Right ventricle myocardium superior (tissue), 1 donor: Measurements from ENCODE around the gene NUP107. TPM values are rescaled to one million over a fixed set of nuclear protein-coding genes. Genes with fewer than 3 reads are reported as not detected.
"Not testable (repeated sequence)": the region's sequence is repeated elsewhere in the genome, so short reads cannot be mapped to it uniquely, and the experiment has no call there.

ENCODE experiments used
- ATAC-seq: fragments of 200-7000 bp; cut with Tn5 transposase; one replicate; pipeline ENCODE4 v1.9.1; 2020; ENCODE audit warnings: mild to moderate bottlenecking; ENCODE audit not compliant: poor library complexity
- DNase-seq: peaks from one replicate; pipeline ENCODE4 v3.0.0-alpha.2; 2020
- intact Hi-C: fragments of 100-400 bp; cut with DNase I; formaldehyde crosslinking; loops from one replicate; pipeline ENCODE4 v1.11.2; 2022
- long read RNA-seq: library from polyadenylated mRNA; unstranded; transcript quantifications from one replicate; pipeline ENCODE4 v2.0.0, GENCODE V29; 2021
- total RNA-seq: library from RNA; stranded (reverse); fragmentation: NEBNext Ultra II Directional; extraction: Animal tissue kit (Norgen Biotek cat#: 25700); gene quantifications from one replicate; pipeline ENCODE4 v1.2.1, GENCODE V29; 2021
- donor health status: DM: no; HTN: yes; CAD: no; lungs with severe emphysema.

Gene NUP107
- total RNA-seq: 15.7 TPM
- long read RNA-seq, full-length matches to known transcripts: 29 of 33 reads
- long read RNA-seq, partial matches to known transcripts: 1 of 33 reads
- long read RNA-seq, other reads (novel, unspliced or antisense): 3 of 33 reads

DNA sequence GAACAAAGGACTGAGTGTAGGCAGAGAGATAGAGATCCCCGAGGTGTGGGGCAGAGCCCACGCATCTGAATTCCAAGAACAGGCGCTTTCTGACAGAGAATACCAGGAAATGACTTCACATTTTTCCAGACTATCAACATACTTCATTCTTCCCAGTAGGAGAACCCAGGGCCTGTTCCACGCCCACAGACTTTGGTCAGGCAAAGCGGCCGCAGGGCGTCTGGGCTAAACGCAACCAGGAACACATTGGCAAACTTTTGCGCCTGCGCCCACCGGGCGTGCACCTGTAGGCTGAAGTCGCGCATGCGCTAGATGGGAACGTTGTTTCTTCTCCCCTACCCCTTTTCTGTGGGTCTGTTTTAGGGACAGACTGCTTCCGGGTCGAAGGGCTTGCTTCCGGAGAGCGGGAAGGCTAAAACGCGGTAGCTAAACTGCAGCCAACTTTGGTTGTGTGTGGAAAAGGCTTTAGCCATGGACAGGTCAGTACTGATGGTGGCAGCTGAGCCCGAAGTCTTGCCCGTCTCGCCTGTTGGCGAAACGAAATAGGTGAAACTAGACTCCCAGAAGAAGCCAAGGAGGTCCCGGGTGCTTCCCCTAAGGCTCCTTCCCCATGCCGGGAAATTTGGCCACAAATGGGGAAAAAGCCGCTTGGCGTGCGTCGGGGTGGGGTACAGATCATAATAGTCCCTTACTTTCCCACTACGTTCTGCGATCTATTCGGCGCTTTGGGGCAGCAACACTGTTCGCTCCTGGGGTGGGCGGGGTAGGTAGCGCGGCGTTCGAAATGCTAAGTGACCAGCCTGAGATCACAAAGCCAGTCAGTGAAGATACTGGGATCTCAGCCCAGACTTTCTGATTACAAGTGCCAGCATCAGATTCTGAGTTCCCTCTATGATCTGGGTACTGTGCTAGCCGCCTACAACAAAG is at the start of gene NUP107:
TSS of gene NUP107 (plus strand) at position 384 of the 927 bp plus-strand sequence. CDS start at position 472, 88 bp downstream.
- peak; percentile 99 for ATAC-seq
- intact Hi-C loops: loop anchor here (5.0 to 10.0 kb wide), 2 partner anchors 330 to 462 kb away; partner anchors contain the start of gene IL26
- peak; percentile 100 for DNase-seq

DNA sequence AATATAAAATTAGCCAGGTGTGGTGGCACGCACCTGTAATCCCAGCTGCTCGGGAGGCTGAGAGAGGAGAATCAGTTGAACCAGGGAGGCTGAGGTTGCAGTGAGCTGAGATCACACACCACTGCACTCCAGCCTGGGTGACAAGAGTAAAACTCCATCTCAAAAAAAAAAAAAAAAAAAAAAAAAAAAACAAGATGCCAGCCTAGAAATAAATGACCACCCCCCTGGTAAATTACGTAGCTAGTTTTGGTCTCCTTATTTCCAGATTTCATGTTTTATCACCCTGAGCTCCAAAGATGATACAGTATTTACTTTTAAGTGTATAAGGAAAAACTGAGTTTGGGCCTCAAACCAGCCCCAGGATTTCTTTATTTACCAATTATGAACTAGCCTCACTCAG is 49.3 kb upstream of the NUP107 start:
- intact Hi-C loops, ATAC-seq, DNase-seq: not testable (repeated sequence)

DNA sequence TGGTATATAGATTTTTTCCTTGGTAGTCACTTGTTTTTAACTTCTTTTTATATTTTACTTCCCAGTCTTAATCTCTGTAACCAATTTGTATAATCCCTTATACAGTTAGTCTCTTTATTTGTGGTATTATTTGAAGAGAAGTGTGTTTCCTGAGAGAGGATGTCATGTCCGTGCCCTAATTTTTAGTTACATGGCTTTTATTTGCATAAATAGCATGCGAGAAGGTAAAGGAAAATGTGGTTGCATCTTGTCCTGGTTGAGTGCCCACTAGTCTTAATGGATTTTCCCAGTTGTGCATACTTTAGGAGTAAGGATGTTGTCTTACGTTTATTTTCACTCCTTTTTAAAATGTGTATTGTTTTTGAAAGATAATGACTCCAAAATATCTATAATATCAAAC is 48.6 kb upstream of the NUP107 start:
- intact Hi-C loops: no loop called here

DNA sequence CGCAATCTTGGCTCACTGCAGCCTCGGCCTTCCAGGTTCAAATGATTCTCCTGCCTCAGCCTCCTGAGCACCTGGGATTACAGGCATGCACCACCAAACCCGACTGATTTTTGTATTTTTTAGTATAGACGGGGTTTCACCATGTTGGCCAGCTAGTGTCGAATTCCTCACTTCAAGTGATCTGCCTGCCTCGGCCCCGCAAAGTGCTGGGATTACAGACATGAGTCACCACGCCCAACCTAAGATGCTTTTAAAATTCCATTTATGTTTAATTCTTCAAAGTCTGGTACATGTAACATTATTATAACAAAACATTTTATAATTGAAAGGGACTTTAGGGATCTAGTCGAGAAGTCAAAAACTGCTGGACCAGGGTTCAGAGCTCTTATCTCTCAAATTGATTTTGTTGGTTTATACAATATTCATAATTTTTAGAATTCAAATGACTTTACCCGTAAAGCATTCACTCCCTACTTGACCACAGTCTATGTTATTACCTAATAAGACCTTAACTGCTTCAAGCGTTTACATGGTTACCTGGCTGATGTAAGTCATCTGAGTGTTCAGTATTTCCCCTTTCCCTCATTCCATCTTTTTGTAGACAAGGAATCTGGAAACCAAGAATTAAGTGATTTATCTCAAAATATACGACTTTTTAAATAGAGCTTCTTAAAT is 47.9 kb upstream of the NUP107 start:
- ATAC-seq: no peak
- intact Hi-C loops: no loop called here
- no peak for DNase-seq

More for the DNA sequence above, 48.6 kb upstream of the NUP107 start:
- no peak for ATAC-seq
- no peak for DNase-seq

DNA sequence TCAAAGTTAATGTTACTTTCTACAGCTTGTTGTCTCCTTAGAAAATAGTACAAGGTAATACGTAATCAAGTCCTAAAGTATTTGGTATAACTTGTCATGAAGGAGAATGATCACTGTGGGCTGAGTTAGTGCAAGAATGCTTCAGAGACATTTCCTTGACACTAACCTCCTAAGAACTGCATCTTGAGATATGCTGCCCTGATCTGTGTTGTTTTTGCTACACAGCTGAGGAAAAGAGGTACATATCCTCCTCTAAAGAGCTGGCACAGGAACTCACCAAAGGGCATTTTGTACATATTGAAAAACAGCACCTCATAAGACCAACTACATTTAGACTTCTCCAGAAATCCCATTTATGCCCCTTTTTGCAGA is 47.4 kb upstream of the NUP107 start:
- ATAC-seq: no peak
- DNase-seq: no peak
- intact Hi-C loops: no loop called here

DNA sequence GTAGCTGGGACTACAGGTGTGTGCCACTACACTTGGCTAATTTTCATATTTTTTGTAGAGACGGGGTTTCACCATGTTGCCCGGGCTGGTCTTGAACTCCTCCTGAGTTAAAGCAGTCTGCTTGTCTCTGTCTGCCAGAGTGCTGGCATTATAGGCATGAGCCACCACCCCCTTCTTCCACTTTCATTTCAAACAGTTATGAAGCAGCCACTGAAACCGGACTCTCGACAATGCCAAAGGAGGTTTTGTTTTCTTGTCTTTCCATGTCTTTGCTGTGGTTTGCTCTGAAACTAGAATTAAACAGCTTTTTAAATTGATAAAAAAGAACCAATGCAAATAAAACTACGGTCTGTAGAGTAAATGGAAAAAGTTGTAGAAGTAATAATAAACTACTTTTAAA is 45.6 kb upstream of the NUP107 start:
- intact Hi-C loops: no loop called here
- ATAC-seq (no peak), DNase-seq (no peak)

DNA sequence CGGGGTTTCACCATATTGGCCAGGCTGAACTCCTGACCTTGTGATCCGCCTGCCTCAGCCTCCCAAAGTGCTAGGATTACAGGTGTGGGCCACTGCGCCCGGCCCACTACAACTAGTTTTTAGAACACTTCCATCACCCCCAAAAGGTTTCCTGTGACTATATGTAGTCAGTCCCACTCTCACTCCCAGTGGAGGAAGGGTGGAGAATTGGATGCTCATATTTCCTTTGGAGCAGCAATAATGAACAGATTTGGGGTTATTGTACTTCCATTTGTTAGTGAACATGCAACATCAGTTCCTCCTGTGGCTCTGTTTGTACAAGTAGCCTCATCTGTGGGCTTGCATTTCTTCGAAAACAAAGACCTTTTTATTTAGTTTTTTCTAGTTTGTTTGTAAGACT is 40.3 kb upstream of the NUP107 start:
- ATAC-seq: no peak
- intact Hi-C loops: no loop called here
- DNase-seq: no peak

DNA sequence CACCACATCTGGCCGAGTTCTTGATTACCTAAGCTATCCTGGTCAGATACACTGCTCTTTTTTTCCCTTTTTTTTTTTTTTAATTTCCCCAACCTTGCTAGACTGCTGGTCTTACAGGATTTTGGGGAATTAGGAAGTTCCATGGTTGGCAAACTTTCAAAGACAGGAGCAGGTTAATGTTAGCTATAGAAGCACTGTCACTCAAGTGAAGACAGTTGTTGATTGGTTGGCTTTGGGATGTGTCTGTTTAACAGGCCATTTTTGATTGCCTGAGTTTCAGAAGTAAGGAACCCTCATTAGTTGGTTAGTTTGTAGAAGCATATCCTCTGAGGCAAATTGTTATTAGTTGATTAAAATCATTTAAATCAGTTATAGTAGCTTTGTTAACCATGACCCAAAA is 39.3 kb upstream of the NUP107 start:
- no peak for DNase-seq
- intact Hi-C loops: no loop called here

DNA sequence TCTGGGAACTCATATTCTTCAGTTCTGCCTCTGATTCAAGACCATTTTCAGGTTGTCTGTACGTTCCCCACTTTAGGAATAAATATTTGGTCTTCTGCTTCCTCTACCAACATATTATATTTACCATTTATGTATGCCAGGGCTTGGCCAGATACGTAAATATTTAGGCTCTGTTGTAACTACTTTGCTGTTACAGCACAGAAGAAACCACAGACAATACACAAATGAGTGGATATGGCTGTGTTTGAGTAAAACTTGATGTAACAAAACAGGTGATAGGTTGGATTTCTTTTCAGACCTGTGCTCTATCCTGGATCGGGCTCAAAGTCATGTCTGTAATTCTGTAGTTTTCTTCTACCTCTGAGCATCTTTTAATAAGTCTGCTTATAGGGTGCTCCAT is 38.6 kb upstream of the NUP107 start:
- intact Hi-C loops: no loop called here
- ATAC-seq (no peak), DNase-seq (no peak)

More for the DNA sequence above, 39.3 kb upstream of the NUP107 start:
- no peak for ATAC-seq

DNA sequence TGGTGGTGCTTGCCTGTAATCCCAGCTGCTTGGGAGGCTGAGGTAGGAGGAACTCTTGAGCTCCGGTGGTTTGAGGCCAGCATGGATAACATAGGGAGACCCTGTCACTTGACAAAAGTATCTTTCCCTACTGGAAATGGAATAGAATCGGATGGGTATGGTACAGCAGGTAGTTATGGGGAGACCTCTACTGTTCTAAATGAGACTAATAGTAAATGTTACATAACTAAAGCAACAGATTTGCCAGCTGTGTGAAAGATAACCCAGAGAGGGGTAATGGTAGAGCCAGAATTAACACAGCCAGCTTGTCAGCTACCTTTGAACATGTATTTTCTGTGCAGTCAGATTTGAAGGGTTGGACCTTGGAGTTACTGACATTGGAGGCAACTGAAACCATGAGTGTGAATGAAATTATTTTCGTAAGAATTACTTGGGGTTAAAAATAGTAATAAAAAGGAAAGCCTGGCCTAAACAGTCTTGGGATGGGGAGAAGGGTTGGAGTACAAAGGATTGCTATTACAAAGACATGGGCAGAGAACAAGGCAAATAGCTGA is 21.7 kb upstream of the NUP107 start:
- peak; percentile 94 for ATAC-seq
- no peak for DNase-seq
- intact Hi-C loops: no loop called here

DNA sequence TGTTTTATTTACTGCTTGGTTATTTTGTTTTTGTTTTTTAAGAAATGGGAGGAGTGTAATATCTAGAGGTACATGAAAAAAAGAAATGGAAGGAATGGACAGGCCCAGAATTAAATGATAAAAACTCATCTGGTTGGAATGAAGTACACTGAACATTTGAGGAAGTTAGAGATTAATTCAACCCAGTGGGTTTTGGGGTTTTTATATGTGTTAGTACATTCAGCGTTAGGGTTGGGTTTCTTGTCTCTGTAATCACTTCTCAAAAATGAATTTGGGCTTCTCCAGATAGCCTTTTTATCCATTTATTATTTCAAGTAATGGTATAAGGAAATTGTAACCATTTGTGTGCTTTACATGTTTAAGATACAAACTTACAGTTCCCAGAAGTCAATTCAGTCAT is 19.5 kb upstream of the NUP107 start:
- intact Hi-C loops: no loop called here
- DNase-seq (no peak), ATAC-seq (no peak)

DNA sequence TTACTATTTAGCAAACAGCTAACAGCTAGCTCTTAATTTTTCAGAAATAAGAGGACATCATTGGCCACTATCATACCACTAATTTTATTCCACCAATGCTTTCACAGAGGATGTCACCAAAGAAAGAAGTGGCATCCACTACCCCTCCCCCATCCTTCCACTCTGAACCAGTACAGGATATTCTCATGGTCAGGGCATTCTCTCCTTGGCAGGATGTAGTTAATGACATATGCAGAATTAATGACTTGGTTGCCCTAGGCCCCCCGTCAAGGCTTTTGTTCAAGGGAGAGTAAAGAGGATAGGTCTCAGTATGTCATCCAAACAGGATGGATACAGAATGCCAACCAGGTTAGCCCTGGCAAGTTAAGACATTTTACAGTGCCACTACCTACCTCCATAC is 18.9 kb upstream of the NUP107 start:
- ATAC-seq: no peak
- intact Hi-C loops: no loop called here

DNA sequence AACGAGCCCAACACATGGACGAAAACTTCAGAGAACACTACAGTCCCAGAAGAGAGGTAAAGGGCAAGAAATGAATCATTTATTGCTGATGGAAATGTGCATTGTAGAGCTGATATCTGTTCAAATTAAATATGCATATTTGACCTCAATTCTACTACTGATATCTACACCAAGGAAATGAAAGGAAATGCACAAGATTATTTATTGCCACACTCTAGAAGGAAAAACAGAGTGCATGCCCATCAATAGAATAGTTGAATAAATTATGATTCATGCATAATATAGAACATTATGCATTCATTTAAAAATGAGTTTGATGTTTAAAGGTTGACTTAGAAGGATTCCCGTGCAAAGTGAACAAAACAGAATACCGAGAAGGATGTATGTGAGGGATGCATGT is 15.6 kb upstream of the NUP107 start:
- DNase-seq (no peak), ATAC-seq (no peak)
- intact Hi-C loops: no loop called here

More for the DNA sequence above, 18.9 kb upstream of the NUP107 start:
- no peak for DNase-seq

DNA sequence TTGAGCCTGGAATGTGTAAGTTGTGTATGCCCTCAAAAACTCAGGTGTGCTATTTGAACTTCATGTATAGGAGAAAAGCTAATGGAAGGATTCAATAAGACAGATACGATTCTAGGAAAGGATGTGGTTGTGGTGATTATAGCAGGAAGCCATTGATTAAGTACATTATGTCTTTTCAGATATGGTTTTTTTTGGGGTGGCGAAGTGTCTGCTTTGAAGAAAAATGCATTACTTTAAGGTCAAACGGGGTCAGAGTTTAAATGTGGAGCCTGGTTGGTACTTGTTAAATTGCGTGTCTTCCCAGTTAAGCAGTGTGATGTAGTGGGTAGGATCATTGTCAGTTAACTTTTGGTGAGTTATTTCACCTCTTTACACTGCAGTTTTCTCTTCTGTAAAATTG is 13.0 kb upstream of the NUP107 start:
- ATAC-seq (no peak), DNase-seq (no peak)
- intact Hi-C loops: no loop called here

DNA sequence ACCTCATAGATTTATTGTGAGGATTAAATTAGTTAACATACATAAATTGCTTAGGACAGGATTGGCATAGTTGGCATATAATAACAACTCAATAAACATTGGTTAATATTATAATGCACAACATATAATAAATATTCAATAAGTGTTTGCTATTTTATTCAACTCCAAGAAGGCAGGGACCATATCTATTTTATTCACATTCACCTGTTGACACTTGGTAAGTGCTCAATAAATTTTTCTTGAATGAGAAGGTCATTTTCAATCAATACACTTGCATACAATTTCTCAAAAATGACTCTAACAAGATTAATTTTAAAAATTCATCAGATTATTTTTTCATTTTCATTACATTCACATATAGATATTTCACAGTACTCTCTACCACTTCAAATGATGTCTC is 12.4 kb upstream of the NUP107 start:
- ATAC-seq (no peak), DNase-seq (no peak)
- intact Hi-C loops: no loop called here

DNA sequence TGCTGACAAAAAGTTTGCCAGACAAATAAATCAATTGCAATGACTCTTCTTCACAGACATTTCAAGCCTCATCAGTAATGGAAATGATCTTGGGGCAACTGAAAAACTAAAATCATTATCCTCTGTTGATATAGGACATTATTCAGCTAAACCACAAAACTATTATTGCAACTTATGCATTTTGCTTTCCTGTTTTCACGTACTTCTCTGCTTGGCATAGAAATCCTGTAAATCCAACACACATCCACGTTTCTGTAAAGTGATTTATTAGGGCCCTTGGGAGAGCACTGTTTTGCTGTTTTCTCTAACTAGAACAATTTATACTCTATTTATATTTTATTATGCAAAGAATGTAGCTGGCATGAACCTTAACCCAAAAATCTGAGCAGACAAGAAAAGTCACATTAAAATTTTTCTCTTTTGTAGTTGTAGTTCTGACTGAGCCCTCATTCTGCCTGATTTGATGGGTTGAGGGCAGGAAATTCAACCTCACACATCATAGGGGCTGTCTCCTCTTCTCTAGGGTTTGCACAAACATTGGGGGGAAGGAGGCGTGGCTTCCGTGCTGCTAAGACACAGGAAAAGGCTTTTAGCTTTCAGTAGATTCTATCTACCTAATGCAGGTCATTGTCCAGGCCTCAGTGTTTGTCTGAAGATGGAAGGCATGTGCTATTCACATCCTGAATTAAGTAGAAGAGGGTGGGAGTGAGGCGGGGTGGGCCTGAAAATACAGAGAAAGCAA is 11.5 kb upstream of the NUP107 start:
- intact Hi-C loops: no loop called here
- no peak for ATAC-seq
- DNase-seq: no peak

DNA sequence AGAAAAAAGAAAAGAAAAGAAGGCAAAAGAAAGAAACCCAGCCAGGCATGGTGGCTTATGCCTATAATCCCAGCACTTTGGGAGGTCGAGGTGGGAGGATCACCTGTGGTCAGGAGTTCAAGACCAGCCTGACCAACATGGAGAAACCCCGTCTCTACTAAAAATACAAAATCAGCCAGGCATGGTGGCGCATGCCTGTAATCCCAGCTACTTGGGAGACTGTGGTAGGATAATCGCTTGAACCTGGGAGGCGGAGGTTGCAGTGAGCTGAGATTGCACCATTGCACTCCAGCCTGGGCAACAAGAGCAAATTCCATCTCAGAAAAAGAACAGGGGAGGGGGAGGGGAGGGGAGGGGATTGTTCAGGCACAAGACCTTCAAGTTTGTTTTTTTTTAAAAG is 9.9 kb upstream of the NUP107 start:
- intact Hi-C loops, DNase-seq, ATAC-seq: not testable (repeated sequence)

DNA sequence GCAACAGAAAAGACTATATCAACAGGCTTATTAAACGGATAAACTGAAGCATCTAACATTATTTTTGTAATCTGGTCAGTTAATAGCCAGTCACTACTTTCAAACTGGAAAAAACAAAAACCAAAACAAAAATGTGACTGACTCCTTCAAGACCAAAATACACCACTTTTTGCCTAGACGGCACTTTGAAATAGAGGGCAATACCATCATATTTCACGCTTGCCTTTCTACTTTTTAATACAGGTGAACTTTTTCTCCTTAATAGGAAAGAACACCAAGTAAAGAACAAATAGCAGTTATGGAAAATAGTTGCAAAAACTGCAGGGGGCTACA is 550 bp upstream of the NUP107 start:
- no peak for ATAC-seq
- intact Hi-C loops: loop anchor here (5.0 to 10.0 kb wide), 2 partner anchors 329 to 461 kb away; partner anchors contain the start of gene IL26
- no peak for DNase-seq

DNA sequence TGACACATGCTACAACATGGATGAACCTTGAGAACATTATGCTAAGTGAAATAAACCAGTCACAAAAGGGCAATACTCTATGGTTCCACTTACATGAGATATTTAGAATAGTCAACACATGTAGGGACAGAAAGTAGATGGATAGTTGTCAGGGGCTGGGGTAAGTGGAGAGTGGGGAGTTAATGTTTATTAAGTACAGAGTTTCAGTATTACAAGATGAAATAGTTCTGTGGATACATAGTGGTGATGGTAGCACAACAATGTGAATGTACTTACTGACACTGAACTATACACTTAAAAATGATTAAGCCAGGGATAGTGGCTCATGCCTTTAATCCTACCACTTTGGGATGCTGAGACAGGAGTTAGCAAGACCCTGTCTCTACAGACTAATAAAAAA is 8.7 kb downstream of the NUP107 start:
- ATAC-seq (no peak), DNase-seq (no peak)
- intact Hi-C loops: no loop called here
